ENCODE results near the gene ZNF679.
A peak's percentile ranks its signal among the peaks of the same experiment; 100 is the strongest.
"Not testable (repeated sequence)": the region's sequence is repeated elsewhere in the genome, so short reads cannot be mapped to it uniquely, and the experiment has no call there.

The ZNF679 gene

GRCh38 chr7:64312826-64313225 lies 84.6 kb downstream of the ZNF679 start:
- ATAC-seq: no peak

GRCh38 chr7:64313740-64314491 lies 85.6 kb downstream of the ZNF679 start, which contains the start of gene ZNF736:
TSS of gene ZNF736 (plus strand) at chr7:64313961. CDS start at chr7:64314151, 190 bp downstream.
- ATAC-seq: peak; percentile 100

GRCh38 chr7:64314566-64314965 lies 86.3 kb downstream of the ZNF679 start:
- no peak for ATAC-seq

- not testable (repeated sequence) for ATAC-seq
These were observed 87.9 kb downstream of the ZNF679 start for GRCh38 chr7:64316031-64316742.
